22Rv1 (cell line): Measurements from ENCODE around the gene PLEKHD1.

Source experiments
- H3K27ac ChIP-seq: fragments of 450-650 bp; 2 replicates; pipeline ENCODE4 v1.5.1; 2017
- ZFX ChIP-seq: fragments of 450-650 bp; IDR thresholded peaks from 2 replicates; pipeline ENCODE4 v1.6.1; 2017; ENCODE audit warnings: antibody characterized with exemption, borderline replicate concordance
- TF ChIP-seq, protein P1 (sequence below): fragments of 450-650 bp; IDR thresholded peaks from 2 replicates; pipeline ENCODE4 v1.5.1; 2017; ENCODE audit warnings: mild to moderate bottlenecking

The PLEKHD1 gene

GRCh38 chr14:69530095-69530494 is 45.6 kb downstream of the PLEKHD1 start:
- no peak for TF ChIP-seq ZFX
- TF ChIP-seq, protein P1, sequence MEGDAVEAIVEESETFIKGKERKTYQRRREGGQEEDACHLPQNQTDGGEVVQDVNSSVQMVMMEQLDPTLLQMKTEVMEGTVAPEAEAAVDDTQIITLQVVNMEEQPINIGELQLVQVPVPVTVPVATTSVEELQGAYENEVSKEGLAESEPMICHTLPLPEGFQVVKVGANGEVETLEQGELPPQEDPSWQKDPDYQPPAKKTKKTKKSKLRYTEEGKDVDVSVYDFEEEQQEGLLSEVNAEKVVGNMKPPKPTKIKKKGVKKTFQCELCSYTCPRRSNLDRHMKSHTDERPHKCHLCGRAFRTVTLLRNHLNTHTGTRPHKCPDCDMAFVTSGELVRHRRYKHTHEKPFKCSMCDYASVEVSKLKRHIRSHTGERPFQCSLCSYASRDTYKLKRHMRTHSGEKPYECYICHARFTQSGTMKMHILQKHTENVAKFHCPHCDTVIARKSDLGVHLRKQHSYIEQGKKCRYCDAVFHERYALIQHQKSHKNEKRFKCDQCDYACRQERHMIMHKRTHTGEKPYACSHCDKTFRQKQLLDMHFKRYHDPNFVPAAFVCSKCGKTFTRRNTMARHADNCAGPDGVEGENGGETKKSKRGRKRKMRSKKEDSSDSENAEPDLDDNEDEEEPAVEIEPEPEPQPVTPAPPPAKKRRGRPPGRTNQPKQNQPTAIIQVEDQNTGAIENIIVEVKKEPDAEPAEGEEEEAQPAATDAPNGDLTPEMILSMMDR: no peak
- H3K27ac ChIP-seq: peak overlapping the region; percentile 74

DNA sequence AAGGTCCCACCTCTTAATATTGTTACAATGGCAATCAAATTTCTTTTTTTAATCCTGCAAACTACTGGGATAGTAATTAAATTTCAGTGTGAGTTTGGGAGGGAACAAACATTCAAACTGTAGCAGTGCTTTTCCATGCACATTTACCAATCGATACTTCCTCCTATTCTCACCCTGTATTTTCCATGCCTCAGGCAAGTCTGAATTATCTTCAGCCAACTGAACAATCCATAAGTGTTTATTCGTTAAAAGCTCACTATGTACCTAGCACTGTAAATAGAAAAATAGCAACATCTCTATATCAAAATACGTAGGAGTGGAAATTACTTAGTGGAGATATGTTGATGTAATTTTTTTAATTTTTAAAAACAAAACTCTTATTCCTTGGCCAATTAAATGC is 46.6 kb downstream of the PLEKHD1 start:
- TF ChIP-seq, protein P1: no peak
- TF ChIP-seq ZFX: no peak
- H3K27ac ChIP-seq: peak overlapping the region; percentile 74

GRCh38 chr14:69532561-69533340 is 48.2 kb downstream of the PLEKHD1 start:
- TF ChIP-seq ZFX: no peak
- TF ChIP-seq, protein P1: no peak
- H3K27ac ChIP-seq: peak overlapping the region; percentile 74

DNA sequence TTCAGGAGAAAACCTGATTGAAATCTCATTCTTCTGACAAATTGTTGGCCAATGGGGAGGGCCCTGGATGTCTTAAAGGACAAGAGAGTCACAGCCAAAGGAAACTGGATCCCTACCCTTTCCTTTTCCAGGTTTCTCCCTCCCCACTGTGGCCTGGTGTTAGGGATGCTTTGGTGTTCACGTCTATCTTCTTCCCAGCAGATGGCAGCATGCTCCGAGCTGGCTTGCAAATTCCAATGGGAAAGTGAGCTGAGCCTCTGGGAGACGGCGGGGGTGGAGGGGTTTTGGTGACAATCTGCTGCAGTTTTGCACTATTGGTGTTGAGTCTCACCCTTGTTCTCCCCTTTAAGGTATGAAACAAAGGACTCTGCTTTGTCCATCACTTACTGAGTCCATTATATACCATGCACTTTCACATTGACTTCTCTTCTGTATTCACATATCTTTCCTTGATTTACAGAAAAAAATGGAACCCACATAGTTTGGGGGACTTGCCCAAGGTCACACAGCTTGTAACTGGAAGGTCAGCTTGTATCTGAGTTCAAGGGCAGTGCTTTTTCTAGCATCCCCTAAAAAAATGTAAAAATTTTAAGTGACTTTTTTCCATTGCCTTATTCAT is 50.8 kb downstream of the PLEKHD1 start:
- TF ChIP-seq, protein P1: peak; percentile 92
- TF ChIP-seq ZFX: no peak
- H3K27ac ChIP-seq: no peak overlapping the region

DNA sequence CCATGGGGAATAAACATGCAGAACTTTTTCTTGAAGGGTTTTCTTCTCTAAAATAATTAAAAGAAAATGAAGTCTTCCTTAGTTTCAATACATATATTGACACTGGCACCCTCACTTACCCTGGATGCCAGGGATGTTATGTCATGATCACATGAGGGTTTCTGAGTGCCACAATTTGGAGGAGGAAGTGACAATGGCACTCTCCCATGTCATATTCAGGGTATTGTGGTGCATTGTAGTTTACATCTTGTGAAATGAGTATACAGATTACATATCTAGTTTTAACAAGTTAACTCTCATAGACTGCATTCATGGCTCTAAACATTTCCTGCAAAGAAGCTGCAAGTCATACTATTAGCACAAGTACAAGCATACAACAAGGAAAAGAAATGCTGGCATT is 52.4 kb downstream of the PLEKHD1 start:
- no peak overlapping the region for H3K27ac ChIP-seq
- no peak for TF ChIP-seq ZFX
- TF ChIP-seq, protein P1: no peak

GRCh38 chr14:69537900-69538299 is 53.4 kb downstream of the PLEKHD1 start:
- TF ChIP-seq, protein P1: no peak
- no peak for TF ChIP-seq ZFX
- no peak overlapping the region for H3K27ac ChIP-seq

GRCh38 chr14:69538766-69539165 is 54.2 kb downstream of the PLEKHD1 start:
- H3K27ac ChIP-seq: no peak overlapping the region
- TF ChIP-seq, protein P1: no peak
- no peak for TF ChIP-seq ZFX
